ENCODE measurements around the gene IMMP2L.
"Not testable (repeated sequence)": the region's sequence is repeated elsewhere in the genome, so short reads cannot be mapped to it uniquely, and the experiment has no call there.

DNA sequence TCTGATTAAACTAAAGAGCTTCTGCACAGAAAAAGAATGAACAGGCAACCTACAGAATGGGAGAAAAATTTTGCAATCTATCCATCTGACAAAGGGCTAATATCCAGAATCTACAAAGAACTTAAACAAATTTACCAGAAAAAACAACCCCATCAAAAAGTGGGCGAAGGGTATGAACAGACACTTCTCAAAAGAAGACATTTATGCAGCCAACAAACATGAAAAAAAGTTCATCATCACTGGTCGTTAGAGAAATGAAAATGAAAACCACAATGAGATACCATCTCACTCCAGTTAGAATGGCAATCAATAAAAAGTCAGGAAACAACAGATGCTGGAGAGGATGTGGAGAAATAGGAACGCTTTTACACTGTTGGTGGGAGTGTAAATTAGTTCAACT, 273.9 kb downstream of the IMMP2L start:
- not testable (repeated sequence) for TF ChIP-seq TCF12 (IDR thresholded peaks at IDR 0.05; ENCODE audit: low read depth, low read length); EGR1 (IDR thresholded peaks at IDR 0.05; ENCODE audit: borderline replicate concordance, low read depth, low read length); ZNF274 (IDR thresholded peaks at IDR 0.05; ENCODE audit: borderline replicate concordance, extremely low read depth, low read length); GABPA (IDR thresholded peaks at IDR 0.05; ENCODE audit: borderline replicate concordance, insufficient read depth, low read length); NRF1 (IDR thresholded peaks at IDR 0.05; ENCODE audit: low read depth, low read length); POLR2A (IDR thresholded peaks at IDR 0.05; ENCODE audit: control extremely low read depth in 1 of 2, low read depth in 2 of 2, low read length in 2 of 2); SP2 (IDR thresholded peaks at IDR 0.05; ENCODE audit: low read length)
- TF ChIP-seq, protein P1, sequence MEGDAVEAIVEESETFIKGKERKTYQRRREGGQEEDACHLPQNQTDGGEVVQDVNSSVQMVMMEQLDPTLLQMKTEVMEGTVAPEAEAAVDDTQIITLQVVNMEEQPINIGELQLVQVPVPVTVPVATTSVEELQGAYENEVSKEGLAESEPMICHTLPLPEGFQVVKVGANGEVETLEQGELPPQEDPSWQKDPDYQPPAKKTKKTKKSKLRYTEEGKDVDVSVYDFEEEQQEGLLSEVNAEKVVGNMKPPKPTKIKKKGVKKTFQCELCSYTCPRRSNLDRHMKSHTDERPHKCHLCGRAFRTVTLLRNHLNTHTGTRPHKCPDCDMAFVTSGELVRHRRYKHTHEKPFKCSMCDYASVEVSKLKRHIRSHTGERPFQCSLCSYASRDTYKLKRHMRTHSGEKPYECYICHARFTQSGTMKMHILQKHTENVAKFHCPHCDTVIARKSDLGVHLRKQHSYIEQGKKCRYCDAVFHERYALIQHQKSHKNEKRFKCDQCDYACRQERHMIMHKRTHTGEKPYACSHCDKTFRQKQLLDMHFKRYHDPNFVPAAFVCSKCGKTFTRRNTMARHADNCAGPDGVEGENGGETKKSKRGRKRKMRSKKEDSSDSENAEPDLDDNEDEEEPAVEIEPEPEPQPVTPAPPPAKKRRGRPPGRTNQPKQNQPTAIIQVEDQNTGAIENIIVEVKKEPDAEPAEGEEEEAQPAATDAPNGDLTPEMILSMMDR (IDR thresholded peaks at IDR 0.05; ENCODE audit: control extremely low read depth in 1 of 3, insufficient read depth in 1 of 3, low read depth in 1 of 3, low read length in 3 of 3), result not testable (repeated sequence)

Data from H1 (cell line).